HG03060 (cell line): ENCODE data around the gene PTER.

ENCODE experiments used
- ATAC-seq: cut with Tn5 transposase; IDR thresholded peaks from one replicate; pipeline ENCODE4 v1.9.1; 2021; ENCODE audit warnings: low read depth, moderate number of reproducible peaks; ENCODE audit not compliant: unreplicated experiment

Gene PTER

GRCh38 chr10:16436758-16437539, at the start of gene PTER:
Gene PTER (plus strand): TSS chr10:16437010. CDS start chr10:16484385, 47,375 bp downstream.
- ATAC-seq: peak; percentile 78

DNA sequence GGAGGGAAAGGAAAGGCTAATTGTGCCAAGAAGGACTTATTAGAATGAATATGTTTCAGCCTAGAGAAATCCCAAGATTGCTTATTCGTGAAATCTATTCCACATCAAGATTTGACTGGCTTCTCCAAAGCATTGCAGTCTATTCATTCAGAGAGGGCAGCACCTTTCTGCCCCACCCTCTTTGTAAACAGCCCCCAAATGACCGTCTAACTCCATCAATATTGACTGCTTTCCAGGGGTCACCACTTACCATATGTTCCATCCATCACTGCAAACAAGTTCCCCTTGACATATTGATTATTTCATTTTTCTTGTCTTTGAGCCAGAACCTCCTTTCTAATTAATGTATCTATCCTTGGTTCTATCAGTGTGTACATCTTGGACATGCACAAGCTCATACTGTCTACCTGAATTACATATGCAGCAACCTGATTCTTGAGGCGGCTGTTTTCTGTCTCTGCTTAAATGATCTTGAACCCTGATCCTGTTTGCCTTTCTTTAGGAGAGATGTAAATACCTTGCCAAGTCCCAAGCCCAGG, 44.2 kb upstream of the PTER start:
- no peak for ATAC-seq

GRCh38 chr10:16393271-16393858, 43.4 kb upstream of the PTER start:
- no peak for ATAC-seq

- ATAC-seq: no peak
Measured at GRCh38 chr10:16401416-16401815, 35.4 kb upstream of the PTER start.

DNA sequence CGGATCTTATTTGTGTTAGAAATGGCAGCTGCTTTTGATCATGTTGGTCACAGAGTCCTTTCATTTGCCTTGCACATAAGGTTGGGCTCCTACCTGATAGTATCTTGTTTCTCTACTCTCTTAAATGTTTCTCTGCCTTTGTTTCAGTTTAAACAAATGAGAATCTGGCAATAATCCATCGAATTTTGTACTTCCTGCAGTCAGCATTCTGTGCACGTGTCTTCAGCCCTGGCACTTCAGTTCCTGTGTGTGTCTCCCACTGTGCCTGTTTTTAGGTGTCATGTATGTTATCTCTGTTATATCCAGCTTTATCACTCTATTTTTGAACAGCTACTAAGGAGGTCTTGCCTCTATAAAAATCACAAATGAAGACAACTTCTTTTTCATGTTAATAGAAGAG, 28.4 kb upstream of the PTER start:
- no peak for ATAC-seq

GRCh38 chr10:16417341-16417740, 19.5 kb upstream of the PTER start:
- ATAC-seq: no peak

DNA sequence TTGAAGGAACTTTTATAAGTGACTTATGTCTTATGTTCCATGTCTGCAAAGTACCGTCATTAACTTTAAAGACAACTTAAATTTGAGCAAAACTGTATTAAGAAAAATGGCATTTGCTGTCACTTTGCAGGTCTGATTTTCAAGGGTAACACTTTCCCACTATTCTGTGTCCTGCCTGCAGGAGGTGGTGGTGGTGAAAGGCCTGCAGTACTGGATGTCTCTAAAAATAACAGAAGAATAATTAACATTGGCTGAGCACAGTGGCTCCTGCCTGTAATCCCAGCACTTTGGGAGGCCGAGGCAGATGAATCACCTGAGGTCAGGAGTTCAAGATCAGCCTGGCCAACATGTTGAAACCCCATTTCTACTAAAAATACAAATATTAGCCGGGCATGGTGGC, 13.2 kb upstream of the PTER start:
- ATAC-seq: no peak

- no peak for ATAC-seq
Measured at GRCh38 chr10:16425449-16425848, 11.4 kb upstream of the PTER start.

DNA sequence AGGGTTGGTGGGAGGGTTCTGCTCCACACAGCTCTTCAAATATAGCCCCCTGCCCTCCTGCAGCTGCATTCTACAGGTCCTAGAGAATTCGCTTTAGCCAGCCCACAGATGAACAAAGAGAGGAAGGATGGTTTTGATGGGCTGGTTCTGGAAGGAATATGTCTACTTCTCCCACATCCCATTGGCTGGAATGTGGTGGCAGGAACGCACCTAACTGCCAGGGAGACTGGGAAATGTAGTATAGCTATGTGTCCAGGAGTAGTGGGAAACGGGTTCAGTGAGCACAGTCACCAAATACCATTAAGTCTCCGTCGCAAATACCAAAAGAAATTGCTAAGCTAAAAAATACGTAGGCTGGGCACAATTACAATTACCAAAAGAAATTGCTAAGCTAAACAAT, 7.3 kb upstream of the PTER start:
- no peak for ATAC-seq

DNA sequence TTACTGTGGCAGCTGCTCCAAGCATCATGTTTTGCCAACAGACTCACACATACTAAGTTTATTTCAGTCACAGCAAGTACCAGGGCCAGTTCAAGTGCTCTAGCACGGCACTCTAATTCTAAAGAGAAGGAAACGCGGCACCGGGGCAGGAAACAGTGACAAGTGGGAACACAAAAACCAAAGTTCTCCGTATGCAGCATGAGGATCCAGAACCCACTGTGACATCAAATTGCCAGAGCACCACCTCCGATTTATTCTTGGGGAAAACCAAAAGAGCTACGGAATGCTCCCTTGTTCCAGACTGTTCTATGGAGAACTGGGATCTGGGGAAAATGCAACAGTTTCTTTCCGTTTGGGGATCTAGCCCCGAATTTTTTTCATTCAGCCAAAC, 448 bp upstream of the PTER start:
- peak; percentile 1 for ATAC-seq

DNA sequence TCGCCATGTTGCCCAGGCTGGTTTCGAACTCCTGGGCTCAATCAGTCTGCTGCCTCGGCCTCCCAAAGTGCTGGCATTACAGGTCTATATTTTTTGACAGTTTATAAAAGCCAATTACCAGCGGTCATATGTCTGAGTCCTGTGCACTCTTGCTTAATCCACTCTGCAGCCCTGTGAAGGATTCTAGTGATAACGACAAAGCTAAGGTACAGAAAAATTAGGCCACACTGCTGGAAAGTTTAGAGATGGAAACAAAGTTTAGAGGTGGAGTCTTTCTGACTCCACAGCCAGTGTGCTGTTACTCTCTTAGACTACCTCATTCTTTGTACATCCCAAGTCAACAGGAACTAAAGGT, 707 bp downstream of the PTER start:
- ATAC-seq: no peak

GRCh38 chr10:16439295-16439694, 2.5 kb downstream of the PTER start:
- no peak for ATAC-seq

DNA sequence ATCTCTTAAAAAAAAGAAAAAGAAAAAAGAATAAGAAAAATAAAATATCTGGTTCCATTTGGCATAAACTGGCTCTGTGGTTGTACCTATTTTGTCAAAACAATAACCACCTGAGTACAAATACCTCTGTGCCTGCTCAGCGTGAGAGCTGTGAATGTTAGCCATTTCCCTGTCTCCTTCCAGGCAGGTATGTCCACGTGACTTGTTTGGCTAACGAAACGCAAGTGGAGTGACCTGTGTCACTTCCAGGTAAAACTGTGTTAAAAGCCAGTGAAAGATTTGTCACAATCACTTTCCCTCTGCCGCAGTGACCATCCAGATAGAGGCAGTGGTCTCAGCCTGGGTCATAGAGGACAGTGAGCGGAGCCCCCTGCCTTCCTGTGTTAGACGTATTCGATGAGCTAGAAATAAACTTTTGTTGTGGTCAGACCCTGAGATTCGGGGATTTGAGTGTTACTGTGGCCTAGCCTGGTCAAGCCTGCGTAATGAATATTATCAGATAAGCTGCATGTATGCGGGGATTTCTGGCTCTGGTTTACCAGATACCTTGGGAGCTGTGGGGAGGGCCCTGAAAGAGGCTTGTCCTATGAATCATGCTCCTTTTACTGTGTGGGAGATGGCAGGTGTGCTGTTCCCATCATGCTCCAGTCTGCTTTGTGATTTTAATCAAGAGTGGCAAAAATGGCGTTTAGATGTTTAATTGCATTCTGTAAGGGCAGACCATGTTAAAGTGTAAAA, 3.8 kb downstream of the PTER start:
- ATAC-seq: no peak

DNA sequence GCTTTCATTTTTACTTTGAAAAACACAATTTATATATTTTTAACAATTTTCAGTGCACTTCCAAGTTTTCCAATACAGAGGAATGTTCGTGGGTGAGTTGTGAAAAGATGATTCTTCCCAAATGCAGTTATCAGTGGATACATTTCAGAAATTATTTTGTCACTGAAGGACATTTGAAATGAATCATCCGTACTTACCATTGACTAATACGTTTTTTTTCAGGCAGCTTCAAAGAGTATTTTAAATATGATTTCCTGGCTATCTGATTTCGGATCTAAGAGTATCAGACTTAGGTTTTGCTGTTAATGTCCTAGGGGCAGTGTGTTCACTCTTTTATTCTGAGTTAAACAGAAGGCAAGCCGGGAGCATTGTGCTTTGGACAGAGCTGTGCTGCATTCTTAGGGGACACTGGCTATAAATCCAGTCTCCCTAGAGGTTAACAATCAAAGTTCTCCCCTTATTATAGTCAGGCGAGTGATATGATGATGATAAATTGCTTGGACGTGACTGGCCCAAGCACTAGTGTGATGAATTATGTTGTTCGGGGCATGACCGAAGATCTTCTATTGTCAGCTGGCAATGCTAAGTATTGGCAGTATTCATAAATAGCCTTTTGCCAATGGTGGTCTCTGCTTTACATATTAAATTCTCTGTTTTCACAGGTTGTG, 4.5 kb downstream of the PTER start:
- no peak for ATAC-seq

- ATAC-seq: no peak
Measured at GRCh38 chr10:16442914-16443313, 6.1 kb downstream of the PTER start.

GRCh38 chr10:16445770-16446469, 9.1 kb downstream of the PTER start:
- no peak for ATAC-seq

DNA sequence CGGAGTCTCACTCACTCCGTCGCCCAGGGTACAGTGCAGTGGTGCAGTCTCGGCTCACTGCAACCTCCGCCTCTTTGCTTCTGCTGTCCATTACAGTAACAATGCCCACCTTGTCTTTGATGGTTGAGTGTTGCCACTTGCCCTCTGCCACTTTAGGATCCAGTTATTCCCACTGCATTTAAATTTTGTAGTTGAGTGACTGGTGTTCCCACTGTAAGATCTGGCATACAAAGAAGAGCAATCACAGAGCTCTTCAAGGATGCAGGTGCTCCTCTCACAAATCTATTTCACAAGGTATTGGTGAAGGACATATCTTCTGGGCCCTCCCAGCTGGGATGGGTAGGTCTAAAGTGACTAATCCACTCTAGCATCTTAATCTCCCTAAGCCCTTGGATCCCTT, 12.6 kb downstream of the PTER start:
- ATAC-seq: no peak

DNA sequence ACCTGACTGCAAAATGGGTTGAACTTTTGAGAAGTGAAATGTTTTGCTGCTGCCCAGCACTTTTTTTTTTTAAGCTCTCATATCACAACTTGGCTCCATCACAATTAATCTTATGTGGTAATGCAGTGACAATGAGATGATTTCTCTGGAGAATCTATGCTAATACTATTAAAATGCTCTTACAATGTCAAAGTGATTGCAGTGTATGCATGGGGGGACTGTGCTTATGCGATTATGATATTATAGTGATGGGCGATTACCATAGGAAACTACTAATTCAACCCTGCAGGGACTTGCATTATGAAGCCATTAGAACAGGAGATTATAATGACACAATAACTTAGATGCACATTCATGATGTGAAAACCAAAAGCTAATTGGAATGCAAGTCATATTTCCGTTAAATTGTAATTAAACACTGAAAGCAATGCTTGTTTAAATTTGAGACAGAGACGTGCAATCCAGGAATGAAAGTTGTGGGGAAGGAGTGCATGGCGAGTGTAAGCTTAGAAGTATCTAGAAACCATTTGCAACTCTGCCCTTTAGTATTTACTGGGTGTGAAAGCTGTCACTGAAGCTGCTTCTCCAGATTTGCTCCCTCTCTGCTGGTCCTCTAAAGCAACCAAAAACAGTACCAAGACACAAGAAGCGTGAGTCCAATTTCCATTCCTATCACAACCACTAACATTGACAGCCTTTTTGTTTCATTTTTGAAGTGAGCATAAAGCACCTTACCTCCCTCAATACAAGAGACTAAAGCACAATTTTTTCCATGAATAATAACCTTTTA, 21.6 kb downstream of the PTER start:
- no peak for ATAC-seq

DNA sequence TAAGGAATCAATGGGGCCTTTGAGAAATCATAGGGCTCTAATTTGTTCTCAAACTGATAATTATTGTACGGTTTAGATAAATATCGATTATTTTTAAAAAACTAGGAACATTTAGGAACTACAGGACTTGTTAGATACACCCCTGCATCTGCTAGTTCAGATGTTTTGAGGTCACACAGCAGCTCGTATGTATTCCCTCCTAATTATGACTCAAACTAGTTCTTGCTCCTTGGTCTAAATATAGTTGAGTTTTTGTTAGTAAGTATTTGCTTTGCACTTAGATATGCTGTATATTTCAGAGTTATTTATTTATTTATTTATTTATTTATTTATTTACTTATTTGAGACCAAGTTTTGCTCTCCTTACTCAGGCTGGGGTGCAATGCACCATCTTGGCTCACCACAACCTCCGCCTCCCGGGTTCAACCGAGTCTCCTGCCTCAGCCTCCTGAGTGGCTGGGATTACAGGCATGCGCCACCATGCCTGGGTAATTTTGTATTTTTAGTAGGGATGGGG, 22.7 kb downstream of the PTER start:
- ATAC-seq: no peak
